HG02852 (cell line): ENCODE measurements around the gene KRTAP4-9.
"Not testable (repeated sequence)": the region's sequence is repeated elsewhere in the genome, so short reads cannot be mapped to it uniquely, and the experiment has no call there.

Experiments
- ATAC-seq: cut with Tn5 transposase; IDR thresholded peaks from one replicate; pipeline ENCODE4 v1.9.1; 2021; ENCODE audit warnings: mild to moderate bottlenecking, moderate library complexity; ENCODE audit not compliant: unreplicated experiment

The KRTAP4-9 gene

GRCh38 chr17:41126412-41126811 lies 21.2 kb downstream of the KRTAP4-9 start:
- no peak for ATAC-seq

- no peak for ATAC-seq
Measured at GRCh38 chr17:41127371-41127770, 22.2 kb downstream of the KRTAP4-9 start.

GRCh38 chr17:41131979-41132378 lies 26.8 kb downstream of the KRTAP4-9 start:
- ATAC-seq, result no peak

- ATAC-seq, result no peak
Measured at GRCh38 chr17:41133880-41134735, 28.9 kb downstream of the KRTAP4-9 start.

GRCh38 chr17:41139865-41140264 lies 34.7 kb downstream of the KRTAP4-9 start:
- not testable (repeated sequence) for ATAC-seq

- no peak for ATAC-seq
Measured at GRCh38 chr17:41140360-41141131, 35.4 kb downstream of the KRTAP4-9 start, which contains the start of gene KRTAP4-6. KRTAP4-6 (minus strand) TSS chr17:41140544; CDS start chr17:41140487, 57 bp downstream.

GRCh38 chr17:41141361-41141760 lies 36.2 kb downstream of the KRTAP4-9 start:
- ATAC-seq, result no peak

- ATAC-seq, result no peak
Measured at GRCh38 chr17:41144846-41145245, 39.7 kb downstream of the KRTAP4-9 start.

- no peak for ATAC-seq
Measured at GRCh38 chr17:41145261-41145660, 40.1 kb downstream of the KRTAP4-9 start.

GRCh38 chr17:41147531-41148204 lies 42.5 kb downstream of the KRTAP4-9 start:
- no peak for ATAC-seq

- ATAC-seq, result not testable (repeated sequence)
Measured at GRCh38 chr17:41148971-41149651, 43.9 kb downstream of the KRTAP4-9 start.

- ATAC-seq, result no peak
Measured at GRCh38 chr17:41149652-41149985, 44.4 kb downstream of the KRTAP4-9 start, which contains the start of gene KRTAP4-5. KRTAP4-5 (minus strand) TSS chr17:41149825; CDS start chr17:41149767, 58 bp downstream.

- ATAC-seq, result no peak
Measured at GRCh38 chr17:41150026-41150425, 44.8 kb downstream of the KRTAP4-9 start.

- no peak for ATAC-seq
Measured at GRCh38 chr17:41151525-41151924, 46.3 kb downstream of the KRTAP4-9 start.

GRCh38 chr17:41153856-41154255 lies 48.7 kb downstream of the KRTAP4-9 start:
- no peak for ATAC-seq
